Glomerular visceral epithelial cell (primary cell): ENCODE data around the gene SLC25A44.
A peak's percentile ranks its signal among the peaks of the same experiment; 100 is the strongest.

Experiments used
- DNase-seq: peaks from one replicate; pipeline ENCODE4 v3.0.0-alpha.2; 2016; ENCODE audit errors: extremely low spot score

The SLC25A44 gene

DNA sequence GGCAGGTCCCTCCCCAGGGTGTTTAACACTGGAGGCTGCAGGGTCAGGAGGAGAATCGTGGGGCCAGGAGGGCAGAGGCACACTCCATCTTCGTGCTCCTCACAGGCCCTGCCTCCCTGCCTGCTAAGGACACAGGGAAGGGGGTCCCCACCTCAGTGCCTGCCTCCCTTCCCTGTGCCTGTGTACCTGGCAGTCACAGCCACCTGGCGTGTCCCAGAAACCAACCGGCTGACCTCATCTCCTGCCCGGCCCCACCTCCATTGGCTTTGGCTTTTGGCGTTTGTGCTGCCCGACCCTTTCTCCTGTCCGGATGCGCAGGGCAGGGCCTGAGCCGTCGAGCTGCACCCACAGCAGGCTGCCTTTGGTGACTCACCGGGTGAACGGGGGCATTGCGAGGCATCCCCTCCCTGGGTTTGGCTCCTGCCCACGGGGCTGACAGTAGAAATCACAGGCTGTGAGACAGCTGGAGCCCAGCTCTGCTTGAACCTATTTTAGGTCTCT, 47.5 kb downstream of the SLC25A44 start:
- DNase-seq = peak; percentile 83

DNA sequence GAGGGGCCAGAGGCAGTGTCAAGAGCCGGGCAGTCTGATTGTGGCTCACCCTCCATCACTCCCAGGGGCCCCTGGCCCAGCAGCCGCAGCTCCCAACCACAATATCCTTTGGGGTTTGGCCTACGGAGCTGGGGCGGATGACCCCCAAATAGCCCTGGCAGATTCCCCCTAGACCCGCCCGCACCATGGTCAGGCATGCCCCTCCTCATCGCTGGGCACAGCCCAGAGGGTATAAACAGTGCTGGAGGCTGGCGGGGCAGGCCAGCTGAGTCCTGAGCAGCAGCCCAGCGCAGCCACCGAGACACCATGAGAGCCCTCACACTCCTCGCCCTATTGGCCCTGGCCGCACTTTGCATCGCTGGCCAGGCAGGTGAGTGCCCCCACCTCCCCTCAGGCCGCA, 48.0 kb downstream of the SLC25A44 start, which contains the start of gene BGLAP:
BGLAP (plus strand) TSS at position 259 of the 400 bp plus-strand sequence; CDS start at position 307, 48 bp downstream.
- no peak for DNase-seq

DNA sequence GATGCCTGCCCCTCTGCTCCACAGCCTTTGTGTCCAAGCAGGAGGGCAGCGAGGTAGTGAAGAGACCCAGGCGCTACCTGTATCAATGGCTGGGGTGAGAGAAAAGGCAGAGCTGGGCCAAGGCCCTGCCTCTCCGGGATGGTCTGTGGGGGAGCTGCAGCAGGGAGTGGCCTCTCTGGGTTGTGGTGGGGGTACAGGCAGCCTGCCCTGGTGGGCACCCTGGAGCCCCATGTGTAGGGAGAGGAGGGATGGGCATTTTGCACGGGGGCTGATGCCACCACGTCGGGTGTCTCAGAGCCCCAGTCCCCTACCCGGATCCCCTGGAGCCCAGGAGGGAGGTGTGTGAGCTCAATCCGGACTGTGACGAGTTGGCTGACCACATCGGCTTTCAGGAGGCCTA, 48.8 kb downstream of the SLC25A44 start:
- DNase-seq = no peak

DNA sequence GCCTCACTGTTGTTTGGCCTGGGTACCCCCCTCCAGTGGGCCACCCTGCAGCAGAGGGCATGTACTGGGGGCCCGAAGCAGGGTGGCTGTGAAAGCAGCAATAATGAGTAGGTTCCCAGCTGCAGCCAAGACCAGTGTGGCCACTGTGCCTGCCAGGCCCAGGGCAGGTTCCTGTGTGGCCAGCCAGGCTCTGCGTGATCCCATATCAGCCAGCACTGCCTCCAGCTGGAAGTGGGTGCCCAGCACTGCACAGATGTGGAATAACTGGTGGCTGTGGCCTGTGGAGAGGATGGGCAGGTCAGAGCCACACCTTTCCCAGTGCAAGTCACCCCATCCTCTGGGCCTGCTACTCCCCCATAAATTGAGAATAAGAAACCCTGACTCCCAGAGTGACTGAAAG, 50.2 kb downstream of the SLC25A44 start:
- no peak for DNase-seq

DNA sequence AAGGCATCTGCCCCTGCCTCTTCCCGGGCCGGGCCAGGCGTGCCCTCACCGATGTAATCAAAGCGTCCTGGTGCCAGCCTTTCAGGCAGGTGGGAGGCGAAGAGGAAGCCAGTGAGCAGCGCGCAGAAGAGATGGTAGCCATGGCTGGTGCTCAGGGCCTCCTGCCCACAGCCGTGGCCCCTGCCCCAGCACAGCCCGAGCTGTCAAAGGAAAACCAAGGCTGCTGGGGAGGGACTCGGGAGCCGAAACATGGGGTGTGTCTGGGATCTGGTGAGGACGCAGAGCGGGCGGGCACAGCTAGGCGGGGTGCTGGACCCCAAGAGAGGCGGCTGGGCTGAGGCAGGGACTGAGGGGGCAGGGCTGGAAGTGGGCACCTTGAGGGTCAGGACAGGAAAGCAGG, 50.8 kb downstream of the SLC25A44 start:
- DNase-seq = no peak

DNA sequence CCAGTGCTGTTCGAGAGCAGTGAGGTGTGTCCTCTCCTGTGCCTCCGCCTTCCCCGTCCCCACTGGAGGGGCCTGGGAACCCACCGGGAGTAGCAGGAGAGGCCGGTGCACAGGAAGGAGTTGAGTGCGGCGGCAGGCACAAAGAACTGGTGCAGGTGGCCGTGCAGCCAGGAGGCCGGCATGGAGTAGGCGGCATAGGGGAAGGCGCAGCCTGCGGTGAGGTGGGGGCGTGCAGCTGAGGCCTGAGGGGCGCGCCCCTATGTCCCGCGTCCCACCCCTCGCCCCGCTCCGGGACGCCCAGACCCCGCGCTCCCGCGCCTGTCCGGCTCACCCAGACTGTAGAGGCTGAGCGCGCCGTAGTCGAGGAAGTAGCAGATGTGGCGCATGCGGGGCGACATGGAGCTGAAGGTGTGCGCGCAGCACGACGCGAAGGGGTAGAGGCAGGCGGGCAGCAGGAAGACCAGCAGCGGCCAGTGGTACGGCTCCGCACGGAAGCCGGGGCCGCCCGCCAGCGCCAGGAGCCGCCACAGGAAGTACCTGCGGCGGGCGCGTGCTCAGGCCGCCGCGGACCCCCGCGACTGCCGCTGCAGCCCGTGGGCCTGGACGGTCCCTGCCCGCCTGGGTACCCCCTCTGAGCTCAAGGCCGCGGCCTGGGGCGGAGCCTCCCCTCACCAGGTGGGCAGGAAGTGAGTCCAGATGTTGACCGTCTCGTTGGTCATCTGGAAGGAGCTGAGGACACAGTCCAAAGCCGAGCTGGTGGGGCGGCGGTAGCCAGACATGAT, 51.7 kb downstream of the SLC25A44 start:
- no peak for DNase-seq

DNA sequence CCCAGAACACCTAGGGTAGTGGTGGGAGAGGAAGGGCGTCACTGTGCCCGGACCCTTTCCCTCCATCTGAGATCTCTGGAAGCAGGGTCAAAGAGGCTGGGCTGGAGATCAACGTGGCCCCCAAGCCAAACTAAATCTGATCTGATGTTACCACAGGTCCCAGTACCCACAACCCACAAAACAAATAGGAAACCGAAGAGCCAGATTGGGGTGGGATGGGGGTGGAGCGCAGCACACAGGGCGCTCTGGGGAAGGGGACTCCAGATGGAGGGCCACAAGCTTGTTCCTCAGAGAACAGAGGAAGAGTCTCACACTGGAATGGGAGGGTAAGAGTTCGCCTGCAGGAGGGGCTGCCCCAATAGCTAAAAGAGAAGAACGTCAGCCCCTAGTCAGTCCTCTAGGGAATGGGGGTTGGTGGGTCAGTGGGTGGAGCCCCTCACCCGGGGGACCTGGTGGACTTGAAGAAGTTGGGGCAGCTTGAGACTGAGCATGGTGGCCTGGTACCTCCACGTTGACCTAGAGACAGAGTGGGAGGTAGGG, 52.4 kb downstream of the SLC25A44 start:
- no peak for DNase-seq

DNA sequence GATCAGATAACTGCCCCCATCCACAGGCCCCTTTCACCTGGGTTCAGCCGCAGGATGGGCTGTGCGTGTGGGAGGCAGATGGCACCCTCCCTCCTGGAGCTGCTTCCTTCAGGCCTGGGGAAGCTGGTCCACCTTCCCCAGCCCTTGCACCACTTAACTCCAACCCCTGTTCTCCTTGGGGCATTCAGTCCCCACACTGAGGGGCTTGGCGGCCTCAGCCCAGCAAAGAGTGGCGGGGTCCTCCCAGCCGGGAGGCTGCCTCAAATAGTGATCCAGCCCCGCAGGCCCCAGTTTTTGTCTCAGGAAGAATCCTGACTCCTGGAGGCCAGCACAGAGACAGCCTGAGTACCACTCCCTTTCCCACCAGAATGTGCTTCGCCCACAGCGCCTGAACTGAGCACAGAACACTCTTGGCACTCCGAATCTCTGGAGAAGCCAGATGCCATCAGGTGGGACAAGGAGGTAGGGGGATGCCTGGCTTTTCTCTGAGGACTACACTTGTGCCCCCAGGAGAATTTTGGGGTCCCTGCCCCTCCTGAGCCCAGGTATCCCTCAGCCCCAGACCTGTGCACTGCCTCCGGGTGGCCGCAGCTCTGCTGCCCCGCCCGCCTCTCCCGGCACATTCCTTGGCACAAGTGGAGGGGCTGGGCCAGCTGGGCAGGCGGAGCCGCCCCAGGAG, 53.0 kb downstream of the SLC25A44 start:
- no peak for DNase-seq

DNA sequence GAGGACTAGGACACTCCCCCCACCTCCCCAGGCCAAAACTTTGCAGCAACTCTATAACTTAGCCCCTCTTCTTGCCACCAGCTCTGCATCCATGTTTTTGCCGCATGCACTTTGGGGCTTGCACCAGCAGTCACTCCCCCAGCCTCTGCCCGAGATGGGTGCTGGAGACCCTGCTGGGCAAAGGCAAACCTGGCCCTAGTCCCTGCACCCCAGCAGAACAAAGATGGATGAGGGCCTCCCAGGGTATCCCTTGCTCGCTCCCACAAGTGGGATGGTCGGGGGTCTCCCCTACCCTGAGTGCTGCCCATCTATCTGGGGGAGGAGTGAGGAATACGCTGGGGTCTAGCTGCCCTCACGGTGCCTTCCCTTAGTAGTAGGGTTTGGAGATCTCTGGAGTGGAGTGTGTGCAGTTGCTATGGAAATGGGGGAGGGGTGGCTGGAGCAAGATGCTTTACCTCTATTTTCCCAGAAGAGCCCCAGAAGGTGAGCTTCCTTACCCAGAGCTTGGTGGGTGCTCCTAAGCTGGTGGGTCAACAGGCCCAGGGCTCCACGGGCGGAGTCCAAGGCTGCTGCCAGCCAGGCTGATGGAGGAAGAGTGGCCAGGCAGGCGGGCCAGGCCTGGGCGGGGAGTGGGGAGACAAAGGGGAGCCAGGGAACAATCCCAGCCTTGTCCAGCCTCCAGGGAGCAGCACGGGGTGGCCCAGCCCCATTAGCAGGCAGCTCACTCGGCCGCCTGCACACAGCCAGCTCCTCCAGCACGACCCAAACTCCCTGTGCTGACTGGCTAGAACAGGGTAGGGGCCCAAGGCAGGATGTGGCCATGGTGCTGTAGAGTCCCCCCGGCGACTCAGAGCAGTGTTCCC, 53.8 kb downstream of the SLC25A44 start, which contains the start of gene PAQR6:
PAQR6 (minus strand) TSS at position 597 of the 863 bp plus-strand sequence. CDS start 1,325 bp downstream, outside the sequence.
- DNase-seq = no peak

DNA sequence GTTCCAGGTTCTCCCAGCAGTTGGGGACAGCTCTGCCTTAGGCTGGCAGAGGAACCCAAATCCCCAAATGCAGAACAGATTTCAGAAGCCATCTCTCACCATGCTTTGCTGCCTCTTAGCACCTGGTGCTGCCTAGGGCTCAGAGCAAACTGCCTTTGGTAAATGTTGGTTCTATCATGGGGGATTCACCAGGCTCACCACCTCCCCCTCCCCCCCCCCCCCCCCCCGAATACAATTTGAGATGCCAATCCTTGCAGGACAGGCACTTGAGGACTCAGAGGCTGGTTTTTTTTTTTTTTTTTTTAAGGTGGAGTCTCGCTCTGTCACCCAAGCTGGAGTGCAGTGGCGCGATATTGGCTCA, 54.4 kb downstream of the SLC25A44 start:
- no peak for DNase-seq

DNA sequence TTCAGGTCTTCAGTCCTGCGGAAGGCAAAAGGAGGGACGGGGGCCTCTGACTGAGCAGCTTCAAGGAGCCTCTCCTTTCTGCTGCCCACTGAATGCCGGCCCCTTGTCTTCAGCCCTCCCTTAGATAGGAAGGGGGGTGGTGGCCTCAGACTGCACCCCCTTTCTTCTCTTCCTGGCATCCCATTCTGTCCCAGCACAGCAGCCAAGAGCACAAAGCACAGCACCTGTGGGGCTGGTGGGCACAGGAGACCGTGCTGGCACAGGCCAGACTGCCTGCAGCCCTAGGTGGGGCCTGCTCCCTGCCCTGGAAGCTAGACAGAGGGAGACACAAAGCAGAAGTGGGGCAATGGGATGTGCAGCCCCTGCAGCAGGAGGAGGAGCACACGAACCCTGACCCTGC, 55.7 kb downstream of the SLC25A44 start:
- DNase-seq = no peak

DNA sequence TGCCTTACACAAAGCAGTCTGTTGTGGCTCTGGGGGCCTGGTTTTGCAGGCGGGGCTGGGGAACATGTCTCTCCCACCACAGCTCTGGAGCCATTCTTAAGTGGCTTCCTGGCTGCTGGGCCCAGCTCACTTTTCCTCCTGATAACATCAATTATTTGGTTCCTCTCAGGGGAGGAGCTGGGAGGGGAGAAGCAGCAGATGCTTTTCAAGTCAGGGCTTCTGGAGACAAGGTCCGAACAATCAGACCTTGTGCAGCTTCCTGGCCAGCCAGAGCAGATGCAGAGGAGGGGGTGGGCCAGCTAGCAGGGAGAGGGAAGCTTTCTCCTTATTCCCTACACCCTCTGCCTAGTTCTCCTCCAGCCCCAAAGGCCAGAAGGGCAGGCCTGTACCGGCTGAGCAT, 57.6 kb downstream of the SLC25A44 start:
- DNase-seq = no peak

DNA sequence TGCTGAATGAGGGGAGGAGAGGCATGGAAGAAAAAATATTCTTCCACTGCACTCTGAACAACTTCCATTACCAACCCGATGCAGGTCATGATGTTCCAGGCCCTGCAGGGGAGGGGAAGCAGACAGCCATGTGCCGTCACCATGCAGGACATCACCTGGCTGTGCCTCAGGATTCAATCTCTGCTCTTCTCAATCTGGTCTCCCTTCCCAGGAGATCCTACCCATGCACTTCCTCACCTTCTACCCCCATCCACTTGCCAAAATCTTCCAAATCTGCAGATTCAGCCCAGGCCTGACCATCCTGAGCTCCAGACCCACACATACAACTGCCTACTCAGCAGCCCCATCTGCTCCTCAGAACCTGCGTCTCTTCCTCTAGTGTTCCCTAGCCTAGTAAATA, 59.7 kb downstream of the SLC25A44 start:
- no peak for DNase-seq

DNA sequence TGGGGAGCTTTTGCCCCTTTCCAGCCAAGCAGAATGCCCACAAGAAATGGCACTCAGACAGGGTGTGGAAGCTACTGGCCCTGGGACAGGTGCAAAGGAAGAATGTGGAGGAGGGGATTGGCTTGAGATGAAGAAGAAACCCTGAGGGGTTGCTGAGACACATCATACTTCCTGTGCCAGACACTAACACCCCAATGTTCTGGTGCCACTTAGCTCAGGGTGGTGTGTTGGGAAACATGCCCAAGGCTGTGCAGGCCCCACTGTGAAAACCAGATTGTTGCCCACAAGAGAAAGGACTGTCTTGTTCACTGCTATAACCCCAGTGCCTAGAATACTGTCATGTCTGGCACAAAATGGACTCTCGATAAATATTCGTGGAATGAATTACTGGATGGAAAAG, 63.8 kb downstream of the SLC25A44 start:
- no peak for DNase-seq

DNA sequence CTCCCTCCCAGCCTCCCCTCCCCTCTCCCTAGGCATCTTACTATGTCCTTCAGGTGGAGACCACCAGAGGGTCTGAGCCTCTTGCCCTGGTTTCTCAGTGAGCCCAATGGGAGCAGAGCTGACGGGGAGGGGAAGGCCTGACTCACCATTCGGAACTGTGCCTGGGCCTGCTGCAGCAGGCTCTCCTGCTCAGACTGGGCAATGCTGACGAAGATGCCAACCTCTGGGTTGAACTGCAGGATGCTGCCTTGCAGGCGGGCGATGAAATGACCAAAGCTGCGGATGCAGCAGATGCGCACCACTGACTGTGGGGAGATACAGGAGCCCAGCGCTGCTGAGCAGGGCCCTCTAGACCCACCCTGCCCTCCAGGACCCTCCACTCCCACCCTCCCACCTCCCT, 65.0 kb downstream of the SLC25A44 start:
- DNase-seq = no peak

DNA sequence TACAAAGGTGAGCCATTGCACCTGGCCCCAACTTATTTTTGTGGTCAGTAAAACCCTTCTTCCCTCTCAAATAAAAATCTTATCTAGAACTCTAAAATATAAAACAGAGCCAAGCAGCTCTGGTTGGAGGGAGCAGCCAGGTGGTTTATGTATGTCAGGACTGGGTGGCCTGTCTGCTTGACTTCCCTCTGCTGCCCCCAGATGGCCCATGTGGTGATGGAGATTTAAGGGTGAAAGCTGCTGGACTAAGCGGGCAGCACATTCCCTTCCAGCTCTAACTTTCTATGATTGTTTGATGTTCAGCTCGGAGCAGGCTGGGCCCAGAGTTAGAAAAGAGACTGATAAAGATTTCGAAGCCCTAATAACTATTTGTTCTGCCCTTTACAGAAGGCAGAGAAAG, 65.9 kb downstream of the SLC25A44 start:
- no peak for DNase-seq

DNA sequence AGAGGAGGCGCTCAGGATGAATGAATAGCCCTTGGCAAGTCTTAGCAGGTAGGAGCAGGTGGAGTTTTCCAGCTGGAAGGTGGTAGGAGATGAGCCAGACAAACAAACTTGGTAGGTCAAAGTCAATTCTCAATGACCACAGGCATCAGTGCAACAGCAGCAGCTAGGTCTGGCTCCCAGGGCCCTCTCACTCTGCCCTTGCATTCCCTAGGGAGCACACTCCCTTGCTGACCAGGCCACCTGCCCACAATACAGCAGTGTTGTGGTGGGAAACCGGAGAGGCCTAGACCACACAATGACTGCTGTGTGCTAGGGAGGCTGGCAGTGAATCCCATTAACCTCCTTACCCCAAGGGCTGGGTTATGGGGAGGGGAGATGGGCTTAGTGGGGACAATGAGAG, 67.0 kb downstream of the SLC25A44 start:
- no peak for DNase-seq
